PC-9 (cell line): ENCODE results near the gene PIGB. TPM values are rescaled to one million over a fixed set of nuclear protein-coding genes. Genes with fewer than 3 reads are reported as not detected.

ENCODE experiments used
- Bru-seq: library from RNA; stranded (reverse); fragments of 400-500 nt; gene quantifications from one replicate; lab custom pipeline; 2021; lab: Mats Ljungman, UMichigan
- BruChase-seq, 2 experiments: library from RNA; stranded (reverse); fragments of 400-500 nt; gene quantifications; one replicate each; lab custom pipeline; 2021; lab: Mats Ljungman, UMichigan
- BruUV-seq: library from RNA; stranded (reverse); fragments of 400-500 nt; replicated peaks from 2 replicates; lab custom pipeline; 2021; lab: Mats Ljungman, UMichigan
- CTCF ChIA-PET: fragments of 300-600 bp; sonication (Branson Sonifier 250); formaldehyde crosslinking; loops from one replicate; lab custom pipeline; 2022; ENCODE audit warnings: antibody characterized with exemption; lab: Charles Lee
- POLR2A ChIA-PET: fragments of 300-600 bp; sonication (Branson Sonifier 250); formaldehyde crosslinking; loops from one replicate; lab custom pipeline; 2022; ENCODE audit warnings: antibody characterized with exemption; ENCODE audit not compliant: unreplicated experiment; lab: Charles Lee
- DNase-seq, 2 experiments: peaks; one replicate each; pipeline versions ENCODE4 v3.0.0 to v3.0.0-alpha.2; 2015 to 2022; ENCODE audit warnings: mixed read lengths in 1 of 2
- H2AFZ ChIP-seq: fragments of 200-600 bp; sonication (generic); 2 replicates; pipeline ENCODE4 v1.8.1; 2017; ENCODE audit warnings: antibody characterized with exemption
- H3F3A ChIP-seq: fragments of 200-600 bp; sonication (generic); 2 replicates; pipeline ENCODE4 v1.8.1; 2017; ENCODE audit warnings: antibody characterized with exemption, mild to moderate bottlenecking, low read depth; ENCODE audit not compliant: insufficient read depth
- H3K27ac ChIP-seq: fragments of 200-600 bp; sonication (generic); 2 replicates; pipeline ENCODE4 v1.6.1; 2016; ENCODE audit warnings: mixed run types
- H3K27me3 ChIP-seq: fragments of 200-600 bp; sonication (generic); 2 replicates; pipeline ENCODE4 v1.6.1; 2016; ENCODE audit warnings: low read depth, mixed run types; ENCODE audit not compliant: insufficient read depth
- H3K36me3 ChIP-seq: fragments of 200-600 bp; sonication (generic); 2 replicates; pipeline ENCODE4 v1.6.1; 2016; ENCODE audit warnings: low read depth, mixed run types
- H3K4me1 ChIP-seq: fragments of 200-600 bp; sonication (generic); replicated peaks from 2 replicates; pipeline ENCODE4 v1.6.1; 2016; ENCODE audit warnings: mixed run types; ENCODE audit not compliant: insufficient read depth
- H3K4me2 ChIP-seq: fragments of 200-600 bp; sonication (generic); 2 replicates; pipeline ENCODE4 v1.6.1; 2017; ENCODE audit warnings: mixed run types
- H3K4me3 ChIP-seq: fragments of 200-600 bp; sonication (generic); 2 replicates; pipeline ENCODE4 v1.6.1; 2016; ENCODE audit warnings: mixed run types
- H3K79me2 ChIP-seq: fragments of 200-600 bp; sonication (generic); 2 replicates; pipeline ENCODE4 v1.6.1; 2017; ENCODE audit warnings: low read depth, mixed run types
- H3K9me2 ChIP-seq: fragments of 200-600 bp; sonication (generic); 2 replicates; pipeline ENCODE4 v1.8.1; 2017; ENCODE audit warnings: mild to moderate bottlenecking; ENCODE audit not compliant: insufficient read depth
- H3K9me3 ChIP-seq: fragments of 200-600 bp; sonication (generic); 2 replicates; pipeline ENCODE4 v1.8.1; 2016; ENCODE audit warnings: low read depth; ENCODE audit not compliant: insufficient read depth
- H4K20me1 ChIP-seq: fragments of 200-600 bp; sonication (generic); 2 replicates; pipeline ENCODE4 v1.8.1; 2017; ENCODE audit not compliant: insufficient read depth
- CTCF ChIP-seq: fragments of 200-600 bp; sonication (generic); conservative IDR thresholded peaks from 2 replicates; pipeline ENCODE4 v1.6.1; 2017; ENCODE audit warnings: mixed run types, antibody characterized with exemption, mild to moderate bottlenecking, moderate library complexity
- EZH2 ChIP-seq: fragments of 200-600 bp; sonication (generic); IDR thresholded peaks from 2 replicates; pipeline ENCODE4 v1.8.0; 2017; ENCODE audit warnings: antibody characterized with exemption, low read depth
- intact Hi-C: fragments of 100-400 bp; cut with micrococcal nuclease; formaldehyde crosslinking; loops from one replicate; pipeline ENCODE4 v1.10.0; 2022; ENCODE audit not compliant: unreplicated experiment
- long read RNA-seq: library from polyadenylated mRNA; stranded (forward); transcript quantifications from one replicate; pipeline ENCODE4 v2.0.0, GENCODE V29; 2022
- total RNA-seq: library from RNA; stranded (reverse); gene quantifications from 2 replicates; pipeline ENCODE4 v1.2.3, GENCODE V29; 2021

The PIGB gene
- total RNA-seq = 12.2 and 17.1 TPM in 2 replicates
- percentile 60 among the genes with signal in this experiment for Bru-seq, nascent RNA
- percentile 69 among the genes with signal in this experiment for BruChase-seq, experiment 1, labeled RNA remaining after a 2-hour chase
- percentile 52 among the genes with signal in this experiment for BruChase-seq, experiment 2, labeled RNA remaining after a 6-hour chase
- long read RNA-seq, transcript PIGB-202 (12 exons, 1,668 nt) = major isoform, 16 of 23 reads
- long read RNA-seq, partial matches to known transcripts = 0 of 23 reads
- long read RNA-seq, other reads (novel, unspliced or antisense) = 6 of 23 reads

- Histone ChIP-seq H3F3A (peaks cover 8% of the 10 kb centered on the region; the same call in 1 of the 2 replicates), H3K9me2 (no peaks in the 10 kb centered on the region), H3K27me3 (no peaks in the 10 kb centered on the region), H3K4me2 (peak within 1 kb of the TSS; percentile 73), H3K9me3 (no peaks in the 10 kb centered on the region), H3K4me3 (peak within 1 kb of the TSS; percentile 76), H3K79me2 (peaks cover 16% of the 10 kb centered on the region), H2AFZ (peak within 1 kb of the TSS; percentile 90), H3K27ac (peak within 1 kb of the TSS; percentile 81), H4K20me1 (no peaks in the 10 kb centered on the region), H3K4me1 (no peaks in the 10 kb centered on the region), H3K36me3 (no peaks in the 10 kb centered on the region)
- ChIA-PET POLR2A (interaction anchor here (0.6 kb wide), 4 partner anchors 29 to 89 kb away, joined by 3 to 18 read pairs (median 4); partner anchors contain the start of genes CCPG1 and PIERCE2), CTCF (interaction anchor here (0.5 to 0.9 kb wide), 3 partner anchors 40 to 478 kb away, joined by 3 to 4 read pairs (median 3); partner anchors contain the start of genes CCPG1 and PIERCE2)
- TF ChIP-seq EZH2 = no peak
- TF ChIP-seq CTCF = no peak
- peak; percentile 64 to 80 for DNase-seq
- intact Hi-C loops = loop anchor here (2.0 to 5.0 kb wide), 2 partner anchors 28 to 88 kb away; partner anchors contain the start of genes CCPG1 and PIERCE2
- BruUV-seq = TSS peak; percentile 68
Measured at GRCh38 chr15:55318588-55319494, at the start of gene PIGB, which contains the start of gene PIGBOS1. TSS of gene PIGB (plus strand) at chr15:55319222. CDS start at chr15:55319251, 29 bp downstream. TSS of gene PIGBOS1 (minus strand) at chr15:55319123. CDS start at chr15:55317792, 1,331 bp downstream.

DNA sequence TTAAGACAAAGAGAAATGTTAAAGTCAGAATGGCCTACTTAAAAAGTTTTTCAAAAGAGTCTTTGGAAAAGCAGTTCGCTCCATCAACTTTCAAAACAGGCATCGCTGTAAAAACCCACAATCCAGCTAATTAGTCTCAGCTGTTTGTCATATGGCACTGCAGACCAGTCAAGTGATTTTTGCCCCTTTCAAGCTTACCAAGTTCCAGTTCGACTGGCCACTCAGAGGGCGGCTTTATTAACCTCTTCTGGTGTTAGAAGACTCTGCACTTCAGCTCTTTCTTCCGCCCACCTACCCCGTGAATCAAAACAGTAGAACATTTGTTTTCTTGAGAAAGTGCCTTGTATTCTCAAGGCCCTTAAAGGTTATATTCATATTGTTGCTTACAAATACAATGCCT, 48.7 kb upstream of the PIGB start:
- no peaks in the 10 kb centered on the region for H3F3A ChIP-seq
- H4K20me1 ChIP-seq = no peaks in the 10 kb centered on the region
- H3K27ac ChIP-seq = no peak overlapping the region
- no TSS peak for BruUV-seq
- H3K4me2 ChIP-seq = no peak overlapping the region
- H3K9me3 ChIP-seq = no peaks in the 10 kb centered on the region
- H3K79me2 ChIP-seq = no peaks in the 10 kb centered on the region
- H3K4me1 ChIP-seq = no peaks in the 10 kb centered on the region
- H3K4me3 ChIP-seq = no peak overlapping the region
- H3K36me3 ChIP-seq = no peaks in the 10 kb centered on the region
- H2AFZ ChIP-seq = no peak overlapping the region
- CTCF ChIA-PET = no interaction called here
- no peaks in the 10 kb centered on the region for H3K27me3 ChIP-seq
- H3K9me2 ChIP-seq = no peaks in the 10 kb centered on the region
- intact Hi-C loops = no loop called here
- DNase-seq = no peak
- TF ChIP-seq EZH2 = no peak
- no peak for TF ChIP-seq CTCF
- POLR2A ChIA-PET = no interaction called here

DNA sequence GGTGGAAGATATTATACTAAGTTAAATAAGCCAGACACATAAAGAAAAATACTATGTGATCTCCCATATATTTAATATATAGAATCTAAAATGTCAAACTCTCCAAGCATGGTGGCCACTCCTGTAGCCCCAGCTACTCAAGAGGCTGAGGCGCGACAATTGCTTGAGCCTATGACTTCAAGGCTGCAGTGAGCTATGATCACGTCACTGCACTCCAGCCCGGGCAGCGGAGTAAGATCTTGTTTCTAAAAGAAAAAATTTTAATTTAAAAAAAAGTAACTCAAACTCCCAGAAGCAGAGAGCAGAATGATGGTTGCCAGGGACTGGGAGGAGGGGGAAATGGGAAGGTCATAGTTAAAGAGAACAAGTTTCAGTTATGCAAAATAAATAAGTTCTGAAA, 42.7 kb upstream of the PIGB start:
- no peak overlapping the region for H3K27ac ChIP-seq
- ChIA-PET CTCF (no interaction called here), POLR2A (no interaction called here)
- H3F3A ChIP-seq = peaks cover 14% of the 10 kb centered on the region
- no peaks in the 10 kb centered on the region for H4K20me1 ChIP-seq
- H2AFZ ChIP-seq = no peak overlapping the region
- intact Hi-C loops = no loop called here
- H3K4me3 ChIP-seq = no peak overlapping the region
- no peak overlapping the region for H3K4me2 ChIP-seq
- peaks cover 19% of the 10 kb centered on the region for H3K4me1 ChIP-seq
- DNase-seq = no peak
- H3K9me2 ChIP-seq = no peaks in the 10 kb centered on the region
- no peaks in the 10 kb centered on the region for H3K36me3 ChIP-seq
- H3K27me3 ChIP-seq = no peaks in the 10 kb centered on the region
- H3K9me3 ChIP-seq = no peaks in the 10 kb centered on the region
- BruUV-seq = no TSS peak
- no peaks in the 10 kb centered on the region for H3K79me2 ChIP-seq
- TF ChIP-seq CTCF = no peak
- TF ChIP-seq EZH2 = no peak
